ENCODE results near the gene KLHL8. TPM values are rescaled to one million over a fixed set of nuclear protein-coding genes. Genes with fewer than 3 reads are reported as not detected.
A peak's percentile ranks its signal among the peaks of the same experiment; 100 is the strongest.
"Not testable (repeated sequence)": the region's sequence is repeated elsewhere in the genome, so short reads cannot be mapped to it uniquely, and the experiment has no call there.

KLHL8 gene
- total RNA-seq, 2 donors from 2014 or later, result 6.2 to 7.7 TPM

- Histone ChIP-seq H3K27me3 (replicated peaks; ENCODE audit: insufficient read depth) (no peaks in the 10 kb centered on the region), H3K9me3 (no peaks in the 10 kb centered on the region), H3K27ac (no peak overlapping the region), H3K36me3 (no peaks in the 10 kb centered on the region), H3K4me3 (no peak overlapping the region), H3K4me1 (replicated peaks) (no peaks in the 10 kb centered on the region)
- DNase-seq (ENCODE audit: low spot score), result no peak
- no peak for TF ChIP-seq POLR2AphosphoS5 (IDR thresholded peaks at IDR 0.05)
- no peak for TF ChIP-seq POLR2A (IDR thresholded peaks at IDR 0.05)
- TF ChIP-seq, protein P1, sequence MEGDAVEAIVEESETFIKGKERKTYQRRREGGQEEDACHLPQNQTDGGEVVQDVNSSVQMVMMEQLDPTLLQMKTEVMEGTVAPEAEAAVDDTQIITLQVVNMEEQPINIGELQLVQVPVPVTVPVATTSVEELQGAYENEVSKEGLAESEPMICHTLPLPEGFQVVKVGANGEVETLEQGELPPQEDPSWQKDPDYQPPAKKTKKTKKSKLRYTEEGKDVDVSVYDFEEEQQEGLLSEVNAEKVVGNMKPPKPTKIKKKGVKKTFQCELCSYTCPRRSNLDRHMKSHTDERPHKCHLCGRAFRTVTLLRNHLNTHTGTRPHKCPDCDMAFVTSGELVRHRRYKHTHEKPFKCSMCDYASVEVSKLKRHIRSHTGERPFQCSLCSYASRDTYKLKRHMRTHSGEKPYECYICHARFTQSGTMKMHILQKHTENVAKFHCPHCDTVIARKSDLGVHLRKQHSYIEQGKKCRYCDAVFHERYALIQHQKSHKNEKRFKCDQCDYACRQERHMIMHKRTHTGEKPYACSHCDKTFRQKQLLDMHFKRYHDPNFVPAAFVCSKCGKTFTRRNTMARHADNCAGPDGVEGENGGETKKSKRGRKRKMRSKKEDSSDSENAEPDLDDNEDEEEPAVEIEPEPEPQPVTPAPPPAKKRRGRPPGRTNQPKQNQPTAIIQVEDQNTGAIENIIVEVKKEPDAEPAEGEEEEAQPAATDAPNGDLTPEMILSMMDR (IDR thresholded peaks at IDR 0.05), result no peak
- intact Hi-C loops (cut with DNase I), result no loop called here
- 73% methylated on average over 14 of the region's 14 CpGs for WGBS
Measured at GRCh38 chr4:87152310-87153041, 67.9 kb downstream of the KLHL8 start.

DNA sequence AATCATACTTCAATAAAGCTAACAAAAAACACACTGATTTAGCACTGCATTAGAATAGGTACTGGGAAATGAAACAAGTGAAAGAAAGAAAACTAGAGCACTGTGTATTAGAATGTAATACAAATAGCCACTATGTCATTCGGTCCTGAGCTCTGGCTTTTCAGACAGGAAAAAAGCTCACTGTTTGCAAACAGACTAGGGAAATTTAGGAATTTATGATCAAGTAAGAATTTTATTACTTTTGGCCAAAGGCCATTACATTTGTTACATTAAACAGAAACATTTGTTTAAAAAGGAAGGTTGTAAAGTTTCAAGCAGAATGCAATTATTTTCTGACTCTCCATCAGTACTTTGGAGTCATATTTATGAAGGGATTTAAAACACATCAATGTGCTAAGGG lies 68.7 kb downstream of the KLHL8 start:
- TF ChIP-seq POLR2AphosphoS5 (IDR thresholded peaks at IDR 0.05) (no peak), POLR2A (IDR thresholded peaks at IDR 0.05) (no peak)
- TF ChIP-seq, protein P1 (IDR thresholded peaks at IDR 0.05), result no peak
- Histone ChIP-seq H3K4me1 (replicated peaks) (no peaks in the 10 kb centered on the region), H3K4me3 (no peak overlapping the region), H3K27me3 (replicated peaks; ENCODE audit: insufficient read depth) (no peaks in the 10 kb centered on the region), H3K27ac (no peak overlapping the region), H3K36me3 (no peaks in the 10 kb centered on the region), H3K9me3 (no peaks in the 10 kb centered on the region)
- no peak for DNase-seq (ENCODE audit: low spot score)
- intact Hi-C loops (cut with DNase I), result loop anchor here (1.0 kb wide), 1 partner anchor 84 kb away; no protein-coding TSS in a partner anchor
- WGBS, result 14% methylated on average over 1 of the region's 1 CpG

- peak; percentile 72 for DNase-seq (ENCODE audit: low spot score)
- Histone ChIP-seq H3K36me3 (no peaks in the 10 kb centered on the region), H3K27ac (no peak overlapping the region), H3K4me3 (no peak overlapping the region), H3K4me1 (replicated peaks) (no peaks in the 10 kb centered on the region), H3K9me3 (no peaks in the 10 kb centered on the region), H3K27me3 (replicated peaks; ENCODE audit: insufficient read depth) (no peaks in the 10 kb centered on the region)
- TF ChIP-seq, protein P1 (IDR thresholded peaks at IDR 0.05), result peak; percentile 84 to 92 (median 88)
- no peak for TF ChIP-seq POLR2A (IDR thresholded peaks at IDR 0.05)
- peak; percentile 32 for TF ChIP-seq POLR2AphosphoS5 (IDR thresholded peaks at IDR 0.05)
- 29% methylated on average over 2 of the region's 2 CpGs for WGBS
- intact Hi-C loops (cut with DNase I), result loop anchor here (1.0 kb wide), 1 partner anchor 85 kb away; no protein-coding TSS in a partner anchor
Measured at GRCh38 chr4:87150498-87151261, 69.7 kb downstream of the KLHL8 start.

DNA sequence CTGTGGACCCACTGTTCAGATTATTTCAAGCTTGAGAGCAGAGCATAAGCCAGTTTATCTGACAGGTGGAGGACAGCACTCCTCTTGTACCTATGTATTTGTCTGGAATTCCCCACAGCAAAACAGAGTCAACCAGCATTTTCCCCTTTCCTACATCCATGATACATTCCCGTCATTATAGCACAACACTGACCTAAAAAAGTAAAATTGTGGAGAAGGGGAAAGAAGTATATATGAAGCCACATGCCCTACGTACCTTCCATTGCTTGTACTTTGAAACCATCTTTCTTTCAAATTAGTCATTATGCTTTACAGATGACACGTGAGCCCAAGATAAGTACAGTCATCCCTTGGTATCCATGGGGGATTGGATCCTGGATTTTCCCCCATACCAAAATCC lies 73.3 kb downstream of the KLHL8 start:
- no peak for DNase-seq (ENCODE audit: low spot score)
- WGBS, result 95% methylated on average over 3 of the region's 3 CpGs
- Histone ChIP-seq H3K4me1 (replicated peaks) (no peaks in the 10 kb centered on the region), H3K36me3 (no peaks in the 10 kb centered on the region), H3K27ac (no peak overlapping the region), H3K9me3 (no peaks in the 10 kb centered on the region), H3K27me3 (replicated peaks; ENCODE audit: insufficient read depth) (no peaks in the 10 kb centered on the region), H3K4me3 (no peak overlapping the region)
- intact Hi-C loops (cut with DNase I), result no loop called here
- TF ChIP-seq POLR2A (IDR thresholded peaks at IDR 0.05) (no peak), POLR2AphosphoS5 (IDR thresholded peaks at IDR 0.05) (no peak)
- TF ChIP-seq, protein P1 (IDR thresholded peaks at IDR 0.05), result no peak

DNA sequence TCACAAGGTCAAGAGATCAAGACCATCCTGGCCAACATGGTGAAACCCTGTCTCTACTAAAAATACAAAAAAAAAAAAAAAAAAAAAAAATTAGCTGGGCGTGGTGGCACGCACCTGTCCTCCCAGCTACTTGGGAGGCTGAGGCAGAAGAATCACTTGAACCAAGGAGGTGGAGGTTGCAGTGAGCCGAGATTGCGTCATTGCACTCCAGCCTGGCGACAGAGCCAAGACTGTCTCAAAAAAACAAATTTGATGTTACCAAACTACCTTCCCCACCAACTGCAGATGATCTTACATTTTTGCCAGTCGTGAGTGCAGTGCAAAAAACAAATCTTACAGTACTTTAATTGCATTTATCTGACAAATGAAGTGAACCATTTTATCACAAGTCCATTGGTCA lies 74.5 kb downstream of the KLHL8 start:
- DNase-seq (ENCODE audit: low spot score); H3K27ac ChIP-seq; intact Hi-C loops (cut with DNase I); H3K4me3 ChIP-seq; H3K27me3 ChIP-seq (replicated peaks; ENCODE audit: insufficient read depth); H3K36me3 ChIP-seq; H3K9me3 ChIP-seq; H3K4me1 ChIP-seq (replicated peaks): not testable (repeated sequence)
- 95% methylated on average over 6 of the region's 6 CpGs for WGBS

Data from prostate gland (tissue), 2 donors.